Measurements from ENCODE around the gene DLG5. TPM values are rescaled to one million over a fixed set of nuclear protein-coding genes. Genes with fewer than 3 reads are reported as not detected.

Gene DLG5
- polyA plus RNA-seq, 3 donors = 0.14 to 0.77 TPM; not detected in 1

GRCh38 chr10:77970869-77971803 lies 44.6 kb upstream of the DLG5 start:
- Histone ChIP-seq H3K9me3 (replicated peaks in 1 of 2; ENCODE audit: control insufficient read depth in 1 of 2, insufficient read depth in 1 of 2, low read length in 2 of 2) (no peaks in the 10 kb centered on the region), H3K4me1 (ENCODE audit: control insufficient read depth in 1 of 2, insufficient read depth in 2 of 2, low read length in 2 of 2) (no peaks in the 10 kb centered on the region), H3K36me3 (replicated peaks in 1 of 2; ENCODE audit: control insufficient read depth in 1 of 2, insufficient read depth in 2 of 2, low read length in 2 of 2) (peaks cover 9 to 24% of the 10 kb centered on the region in 2 donors), H3K27ac (ENCODE audit: low read depth in 1 of 2, low read length in 2 of 2) (no peak overlapping the region), H4K20me1 (ENCODE audit: insufficient read depth, low read length) (no peaks in the 10 kb centered on the region), H3K27me3 (ENCODE audit: control insufficient read depth in 2 of 2, insufficient read depth in 2 of 2, low read length in 2 of 2) (no peaks in the 10 kb centered on the region), H2AFZ (ENCODE audit: insufficient read depth, low read depth, low read length, poor library complexity, severe bottlenecking) (no peak overlapping the region), H3K79me2 (ENCODE audit: insufficient read depth, low read length) (no peaks in the 10 kb centered on the region), H3K4me3 (replicated peaks in 1 of 3; ENCODE audit: low read depth in 2 of 3, low read length in 3 of 3) (no peak overlapping the region), H3K4me2 (replicated peaks; ENCODE audit: extremely low read depth, low read length, poor library complexity, severe bottlenecking) (no peak overlapping the region), H3K9ac (ENCODE audit: insufficient read depth, low read length, poor library complexity, severe bottlenecking) (no peak overlapping the region)
- H3K4me1 Mint-ChIP-seq = peaks cover 4% of the 10 kb centered on the region
- H3K9me3 Mint-ChIP-seq = peaks cover 0 to 3% (median 0%) of the 10 kb centered on the region in 7 donors
- DNase-seq = no peak
- intact Hi-C loops (cut with micrococcal nuclease) = no loop called here
- TF ChIP-seq CTCF (IDR thresholded peaks at IDR 0.05) = no peak
- H3K36me3 Mint-ChIP-seq = peaks cover 19 to 20% of the 10 kb centered on the region in 2 donors
- H3K4me3 Mint-ChIP-seq = no peak overlapping the region
- peaks cover 0 to 3% (median 2%) of the 10 kb centered on the region in 3 donors for H3K27me3 Mint-ChIP-seq (ENCODE audit: low read depth in 3 of 3)
- WGBS (ENCODE audit: insufficient coverage) = 39% methylated on average over 4 of the region's 7 CpGs
- H3K27ac Mint-ChIP-seq = peak overlapping the region in 1 of 7 donors; percentile 40

DNA sequence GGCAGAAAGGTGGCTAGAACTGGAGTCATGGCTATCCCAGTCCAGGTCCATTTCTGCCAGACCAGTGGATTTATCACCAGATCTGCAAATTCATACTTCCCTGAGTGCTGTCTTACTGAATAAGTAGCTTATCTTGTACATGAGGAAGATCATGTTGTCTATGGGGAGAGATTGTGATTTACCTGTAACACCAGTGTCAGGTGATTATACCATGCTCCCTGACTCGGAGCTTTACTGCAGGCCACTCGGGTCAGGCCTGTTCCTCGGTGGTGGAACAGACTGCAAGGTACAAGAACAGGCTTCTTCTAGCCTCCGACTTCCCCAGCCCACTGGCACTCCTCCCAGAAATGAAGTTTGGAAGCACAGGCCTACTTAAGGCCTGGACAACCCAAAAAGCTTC lies 42.6 kb upstream of the DLG5 start:
- Mint-ChIP-seq H3K27ac (no peak overlapping the region), H3K4me1 (peaks cover 4% of the 10 kb centered on the region), H3K9me3 (peaks cover 0 to 4% (median under 1%) of the 10 kb centered on the region in 7 donors), H3K27me3 (ENCODE audit: low read depth in 3 of 3) (peaks cover 0 to 3% (median 2%) of the 10 kb centered on the region in 3 donors), H3K4me3 (no peak overlapping the region), H3K36me3 (peaks cover 7 to 11% of the 10 kb centered on the region in 2 donors)
- H2AFZ ChIP-seq (ENCODE audit: insufficient read depth, low read depth, low read length, poor library complexity, severe bottlenecking) = no peak overlapping the region
- no peak overlapping the region for H3K9ac ChIP-seq (ENCODE audit: insufficient read depth, low read length, poor library complexity, severe bottlenecking)
- no peak overlapping the region for H3K27ac ChIP-seq (ENCODE audit: low read depth in 1 of 2, low read length in 2 of 2)
- H3K4me2 ChIP-seq (replicated peaks; ENCODE audit: extremely low read depth, low read length, poor library complexity, severe bottlenecking) = no peak overlapping the region
- peaks cover 0 to 7% of the 10 kb centered on the region in 2 donors for H3K36me3 ChIP-seq (replicated peaks in 1 of 2; ENCODE audit: control insufficient read depth in 1 of 2, insufficient read depth in 2 of 2, low read length in 2 of 2)
- intact Hi-C loops (cut with micrococcal nuclease) = no loop called here
- no peaks in the 10 kb centered on the region for H3K4me1 ChIP-seq (ENCODE audit: control insufficient read depth in 1 of 2, insufficient read depth in 2 of 2, low read length in 2 of 2)
- WGBS (ENCODE audit: insufficient coverage) = 96% methylated on average over 4 of the region's 4 CpGs
- no peaks in the 10 kb centered on the region for H4K20me1 ChIP-seq (ENCODE audit: insufficient read depth, low read length)
- peaks cover under 1 to 1% of the 10 kb centered on the region in 2 donors for H3K9me3 ChIP-seq (replicated peaks in 1 of 2; ENCODE audit: control insufficient read depth in 1 of 2, insufficient read depth in 1 of 2, low read length in 2 of 2)
- TF ChIP-seq CTCF (IDR thresholded peaks at IDR 0.05) = no peak
- no peaks in the 10 kb centered on the region for H3K27me3 ChIP-seq (ENCODE audit: control insufficient read depth in 2 of 2, insufficient read depth in 2 of 2, low read length in 2 of 2)
- H3K79me2 ChIP-seq (ENCODE audit: insufficient read depth, low read length) = no peaks in the 10 kb centered on the region
- no peak for DNase-seq
- H3K4me3 ChIP-seq (replicated peaks in 1 of 3; ENCODE audit: low read depth in 2 of 3, low read length in 3 of 3) = no peak overlapping the region

Data from CD14-positive monocyte (primary cell).